Astrocyte of the spinal cord (primary cell): ENCODE results near the gene BBS2.

Source experiments
- DNase-seq: peaks from one replicate; pipeline ENCODE4 v3.0.0; 2011; ENCODE audit warnings: low read depth, low spot score
- H3K4me3 ChIP-seq: 2 replicates; pipeline ENCODE4 v1.5.1; 2011; ENCODE audit warnings: low read depth, mild to moderate bottlenecking, low read length, moderate library complexity
- in situ Hi-C: cut with HindIII; loops from 2 replicates; pipeline ENCODE4 v1.10.0; 2017; ENCODE audit warnings: low sequenced_read_pairs
- TF ChIP-seq, protein P1 (sequence below): IDR thresholded peaks from 2 replicates; pipeline ENCODE4 v1.5.1; 2012; ENCODE audit warnings: low read depth, mild to moderate bottlenecking, low read length, inconsistent platforms

Gene BBS2, protein sequence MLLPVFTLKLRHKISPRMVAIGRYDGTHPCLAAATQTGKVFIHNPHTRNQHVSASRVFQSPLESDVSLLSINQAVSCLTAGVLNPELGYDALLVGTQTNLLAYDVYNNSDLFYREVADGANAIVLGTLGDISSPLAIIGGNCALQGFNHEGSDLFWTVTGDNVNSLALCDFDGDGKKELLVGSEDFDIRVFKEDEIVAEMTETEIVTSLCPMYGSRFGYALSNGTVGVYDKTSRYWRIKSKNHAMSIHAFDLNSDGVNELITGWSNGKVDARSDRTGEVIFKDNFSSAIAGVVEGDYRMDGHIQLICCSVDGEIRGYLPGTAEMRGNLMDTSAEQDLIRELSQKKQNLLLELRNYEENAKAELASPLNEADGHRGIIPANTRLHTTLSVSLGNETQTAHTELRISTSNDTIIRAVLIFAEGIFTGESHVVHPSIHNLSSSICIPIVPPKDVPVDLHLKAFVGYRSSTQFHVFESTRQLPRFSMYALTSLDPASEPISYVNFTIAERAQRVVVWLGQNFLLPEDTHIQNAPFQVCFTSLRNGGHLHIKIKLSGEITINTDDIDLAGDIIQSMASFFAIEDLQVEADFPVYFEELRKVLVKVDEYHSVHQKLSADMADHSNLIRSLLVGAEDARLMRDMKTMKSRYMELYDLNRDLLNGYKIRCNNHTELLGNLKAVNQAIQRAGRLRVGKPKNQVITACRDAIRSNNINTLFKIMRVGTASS

DNA sequence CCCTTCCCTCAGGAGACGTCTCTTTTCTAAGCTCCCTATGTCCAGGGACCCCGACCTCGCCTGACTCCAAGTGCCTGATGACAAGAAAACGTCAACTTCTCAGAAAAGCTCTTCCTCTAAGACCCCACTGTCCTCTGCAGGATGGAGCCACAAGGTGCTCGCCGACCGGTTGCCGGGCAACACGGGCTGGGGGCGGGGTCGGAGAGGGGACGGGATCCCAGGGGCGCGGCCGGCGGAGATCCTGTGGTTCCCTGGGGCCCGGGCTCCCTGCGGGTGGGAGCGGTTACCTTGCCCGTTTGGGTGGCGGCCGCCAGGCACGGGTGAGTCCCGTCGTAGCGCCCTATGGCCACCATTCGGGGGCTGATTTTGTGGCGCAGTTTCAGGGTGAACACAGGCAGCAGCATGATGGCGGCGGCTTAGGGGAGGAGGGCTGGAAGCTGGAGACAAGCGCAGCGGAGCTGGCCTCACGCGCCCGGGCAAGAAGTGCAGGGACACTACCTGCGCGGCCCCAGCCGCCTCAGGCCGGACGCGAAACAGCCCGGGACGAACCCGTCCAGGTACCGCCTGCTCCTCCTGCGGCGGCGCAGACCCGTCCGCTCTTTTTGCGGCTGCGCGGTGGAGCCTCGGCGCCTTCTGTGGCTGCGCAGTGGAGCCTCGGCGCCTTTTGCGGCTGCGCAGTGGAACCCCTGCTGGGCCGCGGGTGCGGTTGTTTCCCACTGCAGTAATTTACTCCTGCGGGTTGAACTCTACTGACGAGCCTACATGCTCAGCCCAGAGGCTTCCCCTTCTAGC is at the start of gene BBS2:
TSS of gene BBS2 (minus strand) at position 566 of the 792 bp plus-strand sequence. CDS start at position 404, 162 bp downstream.
- TF ChIP-seq, protein P1, sequence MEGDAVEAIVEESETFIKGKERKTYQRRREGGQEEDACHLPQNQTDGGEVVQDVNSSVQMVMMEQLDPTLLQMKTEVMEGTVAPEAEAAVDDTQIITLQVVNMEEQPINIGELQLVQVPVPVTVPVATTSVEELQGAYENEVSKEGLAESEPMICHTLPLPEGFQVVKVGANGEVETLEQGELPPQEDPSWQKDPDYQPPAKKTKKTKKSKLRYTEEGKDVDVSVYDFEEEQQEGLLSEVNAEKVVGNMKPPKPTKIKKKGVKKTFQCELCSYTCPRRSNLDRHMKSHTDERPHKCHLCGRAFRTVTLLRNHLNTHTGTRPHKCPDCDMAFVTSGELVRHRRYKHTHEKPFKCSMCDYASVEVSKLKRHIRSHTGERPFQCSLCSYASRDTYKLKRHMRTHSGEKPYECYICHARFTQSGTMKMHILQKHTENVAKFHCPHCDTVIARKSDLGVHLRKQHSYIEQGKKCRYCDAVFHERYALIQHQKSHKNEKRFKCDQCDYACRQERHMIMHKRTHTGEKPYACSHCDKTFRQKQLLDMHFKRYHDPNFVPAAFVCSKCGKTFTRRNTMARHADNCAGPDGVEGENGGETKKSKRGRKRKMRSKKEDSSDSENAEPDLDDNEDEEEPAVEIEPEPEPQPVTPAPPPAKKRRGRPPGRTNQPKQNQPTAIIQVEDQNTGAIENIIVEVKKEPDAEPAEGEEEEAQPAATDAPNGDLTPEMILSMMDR, result no peak
- H3K4me3 ChIP-seq, result peak within 1 kb of the TSS; percentile 88
- peak; percentile 86 for DNase-seq
- in situ Hi-C loops, result no loop called here

DNA sequence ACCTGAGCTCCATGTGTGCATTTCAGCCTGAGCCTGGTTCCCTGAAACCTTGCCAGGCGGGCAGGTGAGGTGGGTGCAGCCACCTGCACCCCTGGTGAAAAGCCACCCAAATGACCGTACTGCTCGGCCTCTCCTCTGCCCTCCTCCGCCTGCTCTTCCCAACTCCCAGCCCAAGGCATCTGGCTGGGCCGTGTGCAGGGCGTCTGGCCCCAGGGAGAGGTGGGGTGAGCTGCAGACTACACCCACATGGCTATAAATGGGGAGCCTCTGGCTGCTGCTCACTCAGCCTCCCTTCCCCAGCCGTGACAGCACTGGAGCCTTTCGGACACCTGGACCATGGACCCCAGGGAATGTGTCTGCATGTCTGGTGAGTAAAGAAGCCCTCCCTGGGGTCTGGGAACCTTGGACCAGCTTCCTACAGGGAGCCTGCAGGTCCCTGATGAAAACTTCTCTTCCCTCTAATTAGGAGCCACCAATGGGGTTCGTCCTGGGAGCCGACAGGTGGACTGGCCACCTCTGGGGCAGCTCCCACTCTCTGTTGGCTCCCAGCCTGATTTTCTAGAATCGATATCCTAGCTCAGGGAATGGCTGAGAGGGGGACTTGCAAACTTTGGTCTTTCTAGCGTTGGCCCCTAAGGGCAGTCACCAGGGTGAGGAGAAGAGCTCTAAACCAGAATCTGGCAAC is 45.1 kb upstream of the BBS2 start, which contains the start of gene MT4:
TSS of gene MT4 (plus strand) at position 281 of the 685 bp plus-strand sequence. CDS start at position 337, 56 bp downstream.
- no peak within 1 kb of the TSS for H3K4me3 ChIP-seq
- no peak for DNase-seq
- TF ChIP-seq, protein P1, result no peak
- in situ Hi-C loops, result no loop called here

DNA sequence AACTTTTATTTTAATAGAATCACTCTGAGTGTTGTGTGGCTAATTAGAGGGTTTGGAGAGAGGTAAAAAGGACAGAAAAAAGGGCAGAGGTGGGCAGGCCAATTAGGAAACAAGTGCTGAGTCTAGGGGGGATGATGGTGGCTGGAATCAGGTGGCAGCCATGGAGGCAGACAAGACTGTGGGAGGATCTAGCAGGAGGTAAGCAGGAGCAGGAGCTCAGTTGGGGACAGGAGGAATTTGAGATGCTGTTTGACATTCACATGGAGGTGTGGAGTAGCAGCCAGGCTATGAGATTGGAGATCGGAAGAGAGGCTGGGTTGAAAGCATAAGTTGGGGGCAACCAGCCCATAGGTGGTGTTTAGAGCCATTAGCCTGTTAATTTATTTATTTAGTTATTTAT is 41.3 kb upstream of the BBS2 start:
- in situ Hi-C loops, result no loop called here
- no peak for DNase-seq
- TF ChIP-seq, protein P1, result no peak
- no peak overlapping the region for H3K4me3 ChIP-seq

DNA sequence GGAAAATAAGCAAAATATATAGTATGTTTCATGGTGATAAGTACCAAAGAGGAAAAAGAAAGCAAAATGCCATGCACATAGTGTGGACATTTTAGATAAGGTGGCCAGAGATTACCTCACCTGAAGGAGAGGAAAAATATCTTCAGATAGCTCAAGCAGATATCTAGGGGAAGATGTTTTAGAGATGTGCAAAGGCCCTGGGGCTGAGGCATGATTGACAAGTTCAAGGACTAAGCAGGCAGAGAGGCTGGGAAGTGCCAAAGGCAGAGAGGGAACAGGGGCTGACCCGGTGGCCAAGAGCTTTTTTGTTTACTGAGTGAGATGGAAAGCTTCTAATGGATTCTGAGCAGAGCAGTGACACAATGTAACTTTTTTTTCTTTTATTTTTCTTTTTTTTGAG is 40.6 kb upstream of the BBS2 start:
- in situ Hi-C loops, result no loop called here
- TF ChIP-seq, protein P1, result no peak
- DNase-seq, result no peak
- H3K4me3 ChIP-seq, result no peak overlapping the region

DNA sequence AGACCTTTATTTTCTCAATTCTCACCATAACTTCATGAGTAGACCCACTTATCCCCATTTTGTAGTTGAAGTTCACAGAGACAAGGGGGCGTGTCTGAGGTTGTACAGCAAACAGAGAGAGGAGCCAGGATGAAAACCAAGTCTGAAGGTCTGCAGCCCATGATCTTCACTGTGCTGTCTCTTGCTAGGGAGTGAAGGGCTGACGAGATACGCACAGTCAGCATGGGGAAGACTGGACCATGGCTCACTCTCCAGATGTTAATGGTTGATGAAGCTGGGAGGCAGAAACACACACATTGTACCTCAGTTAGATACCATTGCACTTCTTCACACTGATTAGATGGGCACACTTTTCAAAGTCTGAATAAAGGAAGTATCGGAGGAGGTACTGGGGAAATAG is 39.3 kb upstream of the BBS2 start:
- TF ChIP-seq, protein P1, result no peak
- H3K4me3 ChIP-seq, result no peak overlapping the region
- DNase-seq, result no peak
- in situ Hi-C loops, result no loop called here
